Limb (tissue), 2 donors: ENCODE data around the gene POU2F3.

Experiments used
- DNase-seq, 2 donors: peaks; one replicate each; pipeline ENCODE4 v3.0.0-alpha.2; 2016; ENCODE audit errors: extremely low spot score in 2 of 2

POU2F3 gene

GRCh38 chr11:120239713-120240640 is at the start of gene POU2F3:
Gene POU2F3, plus strand, starts transcription at chr11:120240140. Its CDS starts 204 bp downstream, at chr11:120240344.
- no peak for DNase-seq

- DNase-seq = no peak
Measured at GRCh38 chr11:120191058-120191457, 48.9 kb upstream of the POU2F3 start.

GRCh38 chr11:120192831-120193625 is 46.9 kb upstream of the POU2F3 start:
- no peak for DNase-seq

GRCh38 chr11:120194166-120194565 is 45.8 kb upstream of the POU2F3 start:
- DNase-seq = no peak

- peak in 1 of 2 donors; percentile 66 for DNase-seq
Measured at GRCh38 chr11:120195601-120196320, 44.2 kb upstream of the POU2F3 start.

GRCh38 chr11:120196826-120197225 is 43.1 kb upstream of the POU2F3 start:
- no peak for DNase-seq

- peak; percentile 76 to 78 for DNase-seq
Measured at GRCh38 chr11:120197251-120197891, 42.6 kb upstream of the POU2F3 start.

GRCh38 chr11:120197977-120198376 is 42.0 kb upstream of the POU2F3 start:
- peak in 1 of 2 donors; percentile 66 for DNase-seq

- no peak for DNase-seq
Measured at GRCh38 chr11:120198403-120198786, 41.5 kb upstream of the POU2F3 start.

- no peak for DNase-seq
Measured at GRCh38 chr11:120198787-120199469, 41.0 kb upstream of the POU2F3 start.

GRCh38 chr11:120199613-120200012 is 40.3 kb upstream of the POU2F3 start:
- no peak for DNase-seq

GRCh38 chr11:120200677-120201076 is 39.3 kb upstream of the POU2F3 start:
- DNase-seq = no peak

- DNase-seq = no peak
Measured at GRCh38 chr11:120201653-120202052, 38.3 kb upstream of the POU2F3 start.

- no peak for DNase-seq
Measured at GRCh38 chr11:120203626-120204025, 36.3 kb upstream of the POU2F3 start.

GRCh38 chr11:120205596-120206161 is 34.3 kb upstream of the POU2F3 start:
- no peak for DNase-seq

- DNase-seq = no peak
Measured at GRCh38 chr11:120207512-120207911, 32.4 kb upstream of the POU2F3 start.

GRCh38 chr11:120208001-120208441 is 31.9 kb upstream of the POU2F3 start:
- no peak for DNase-seq

- no peak for DNase-seq
Measured at GRCh38 chr11:120208777-120209176, 31.2 kb upstream of the POU2F3 start.

GRCh38 chr11:120209746-120210625 is 30.0 kb upstream of the POU2F3 start:
- DNase-seq = peak in 1 of 2 donors; percentile 62
